Adrenal gland (tissue), 12 donors: ENCODE results near the gene AP1B1. TPM values are rescaled to one million over a fixed set of nuclear protein-coding genes. Genes with fewer than 3 reads are reported as not detected.

ENCODE experiments used
- DNase-seq, 7 donors: peaks; one replicate each; pipeline ENCODE4 v3.0.0-alpha.2; 2019 to 2020
- H3K27ac ChIP-seq, 5 donors: fragments of 200-600 bp; sonication (generic) in 4 of 5; 1 replicate in 3 of 5; 2 replicates in 2 of 5; pipeline versions ENCODE4 v1.5.1 to v1.8.0; 2016 to 2020; ENCODE audit warnings: mild to moderate bottlenecking in 1 of 5
- H3K27me3 ChIP-seq: fragments of 200-600 bp; 2 replicates; pipeline ENCODE4 v1.8.0; 2021
- H3K36me3 ChIP-seq, 2 donors: fragments of 200-600 bp; replicated peaks in 1 of 2; 1 replicate in 1 of 2; 2 replicates in 1 of 2; pipeline versions ENCODE4 v1.5.1 to v1.8.0; 2018 to 2022
- H3K4me1 ChIP-seq, 2 donors: fragments of 200-600 bp; replicated peaks in 1 of 2; 1 replicate in 1 of 2; 2 replicates in 1 of 2; pipeline versions ENCODE4 v1.5.1 to v1.8.0; 2018 to 2021
- H3K4me3 ChIP-seq, 4 donors: fragments of 200-600 bp; sonication (generic) in 3 of 4; one replicate each; pipeline ENCODE4 v1.5.1; 2016 to 2018
- H3K9me3 ChIP-seq, 3 donors: fragments of 200-600 bp; sonication (generic) in 1 of 3; replicated peaks in 1 of 3; 1 replicate in 2 of 3; 2 replicates in 1 of 3; pipeline versions ENCODE4 v1.5.1 to v1.8.0; 2016 to 2021
- CTCF ChIP-seq, 6 experiments: fragments of 450-650 bp in 4 of 6; fragments of 200-600 bp in 2 of 6; sonication (generic) in 1 of 6; IDR thresholded peaks; 1 replicate in 5 of 6; 2 replicates in 1 of 6; pipeline versions ENCODE4 v1.5.1 to v1.8.0; 2016 to 2021; ENCODE audit warnings: antibody characterized with exemption in 6 of 6, mild to moderate bottlenecking in 2 of 6, moderate library complexity in 1 of 6
- POLR2A ChIP-seq, 2 donors: fragments of 450-650 bp; IDR thresholded peaks; one replicate each; pipeline ENCODE4 v1.6.1; 2017; ENCODE audit warnings: antibody characterized with exemption in 2 of 2, mild to moderate bottlenecking in 2 of 2, moderate library complexity in 1 of 2
- WGBS, 4 donors: extraction: QIAGEN DNeasy Blood & Tissue Kit in 2 of 4; methylation state at CpG; one replicate each; pipeline versions ENCODE4 v1.1.5 to v1.1.7; 2013 to 2017; 5-methylcytosine and 5-hydroxymethylcytosine counted together
- intact Hi-C, 2 donors: fragments of 100-400 bp; cut with DNase I; formaldehyde crosslinking; loops; one replicate each; pipeline versions ENCODE4 v1.14.1 to v1.15.0; 2022 to 2023
- polyA plus RNA-seq, 3 donors: library from polyadenylated mRNA; stranded (reverse); fragments of 200-250 nt in 2 of 3; fragments of 350-450 nt in 1 of 3; fragmentation: Illumina TruSeq in 1 of 3; extraction: RNeasy Lipid Tissue Mini Kit (QIAGEN cat#74804) in 1 of 3; gene quantifications; one replicate each; pipeline ENCODE4 v1.2.3, GENCODE V29; 2013 to 2014
- total RNA-seq, 9 donors: library from RNA; depleted of rRNA in 4 of 9; stranded (reverse); fragments of >200 nt in 4 of 9; fragments of 120-200 nt in 1 of 9; fragmentation: NEBNext Ultra II Directional in 1 of 9; extraction: Animal tissue kit (Norgen Biotek cat#: 25700) in 1 of 9; gene quantifications; one replicate each; pipeline versions ENCODE4 v1.1.0 to v1.2.4, GENCODE V29; 2013 to 2023
- donor health status: healthy with polysubstance abuse.
- donor health status: Bipolar disorder and iron deficiency.
- donor health status: DM: yes; HTN: yes; CAD: no.
- donor health status: DM: no; HTN: no; CAD: no.
- donor health status: DM: no; HTN: no; CAD: no.
- donor health status: DM: yes; HTN: yes; CAD: no.

Gene AP1B1
- total and polyA plus RNA-seq, 12 donors, result 47.6 to 190 (median 109) TPM

DNA sequence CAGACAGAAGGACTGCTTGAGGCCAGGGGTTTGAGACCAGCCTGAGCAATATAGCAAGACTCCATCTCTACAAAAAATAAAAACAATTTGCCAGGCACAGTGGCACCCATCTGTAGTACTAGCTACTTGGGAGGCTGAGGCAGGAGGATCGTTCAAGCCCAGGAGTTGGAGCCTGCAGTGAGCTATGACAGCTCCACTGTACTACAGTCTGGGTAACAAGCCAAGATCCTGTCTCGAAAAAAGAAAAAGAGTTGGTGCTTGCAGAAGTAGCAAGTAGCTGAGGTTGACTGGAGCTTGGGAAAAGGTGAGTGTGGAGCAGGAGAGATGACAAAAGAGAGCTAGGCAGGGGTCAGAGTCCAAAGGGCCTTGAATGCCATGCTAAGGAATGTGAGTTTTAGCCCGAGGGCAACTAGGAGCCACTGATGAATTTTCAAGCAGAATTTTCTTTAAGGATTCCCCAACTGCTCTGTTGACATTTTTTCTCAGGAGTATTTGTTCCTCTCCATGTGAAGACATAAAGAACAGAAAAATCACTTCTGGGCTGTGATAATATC lies 3.1 kb downstream of the AP1B1 start:
- DNase-seq, result peak in 1 of 7 donors; percentile 5
- no peak overlapping the region for H3K4me3 ChIP-seq
- no peaks in the 10 kb centered on the region for H3K36me3 ChIP-seq
- H3K4me1 ChIP-seq, result peaks cover 6 to 52% of the 10 kb centered on the region in 2 donors
- no peaks in the 10 kb centered on the region for H3K9me3 ChIP-seq
- TF ChIP-seq CTCF (IDR thresholded peaks at IDR 0.05) (no peak), POLR2A (IDR thresholded peaks at IDR 0.05) (no peak)
- no peaks in the 10 kb centered on the region for H3K27me3 ChIP-seq
- intact Hi-C loops, result no loop called here
- peak overlapping the region in 2 of 5 donors; percentile 42 to 54 for H3K27ac ChIP-seq
- 54 to 76% (median 68%) methylated on average over 3 of the region's 3 CpGs for WGBS, 4 donors

GRCh38 chr22:29383740-29384139 lies 4.6 kb downstream of the AP1B1 start:
- Histone ChIP-seq H3K4me3 (no peak overlapping the region), H3K4me1 (peaks cover 6 to 55% of the 10 kb centered on the region in 2 donors), H3K36me3 (no peaks in the 10 kb centered on the region), H3K9me3 (no peaks in the 10 kb centered on the region), H3K27me3 (no peaks in the 10 kb centered on the region), H3K27ac (peak overlapping the region in 2 of 5 donors; percentile 3 to 35)
- WGBS, 4 donors, result 95 to 100% (median 100%) methylated on average over 1 of the region's 1 CpG
- TF ChIP-seq CTCF (IDR thresholded peaks at IDR 0.05), result no peak
- no peak for TF ChIP-seq POLR2A (IDR thresholded peaks at IDR 0.05)
- intact Hi-C loops, result no loop called here
- peak in 3 of 7 donors; percentile 2 to 43 (median 11) for DNase-seq

GRCh38 chr22:29382580-29383302 lies 5.6 kb downstream of the AP1B1 start:
- H3K4me1 ChIP-seq, result peaks cover 6 to 53% of the 10 kb centered on the region in 2 donors
- TF ChIP-seq POLR2A (IDR thresholded peaks at IDR 0.05), result no peak
- TF ChIP-seq CTCF (IDR thresholded peaks at IDR 0.05), result no peak
- H3K36me3 ChIP-seq, result peaks cover 0 to under 1% of the 10 kb centered on the region in 2 donors
- WGBS, 4 donors, result 66 to 77% (median 75%) methylated on average over 6 of the region's 6 CpGs
- DNase-seq, result peak in 4 of 7 donors; percentile 10 to 46 (median 18)
- H3K4me3 ChIP-seq, result no peak overlapping the region
- intact Hi-C loops, result no loop called here
- H3K27me3 ChIP-seq, result no peaks in the 10 kb centered on the region
- peak overlapping the region in 2 of 5 donors; percentile 32 to 52 for H3K27ac ChIP-seq
- H3K9me3 ChIP-seq, result no peaks in the 10 kb centered on the region

- Histone ChIP-seq H3K36me3 (peaks cover 0 to 12% of the 10 kb centered on the region in 2 donors), H3K27ac (peak overlapping the region in 1 of 5 donors; percentile 27), H3K4me3 (no peak overlapping the region), H3K9me3 (no peaks in the 10 kb centered on the region), H3K27me3 (no peaks in the 10 kb centered on the region), H3K4me1 (peaks cover 12 to 48% of the 10 kb centered on the region in 2 donors)
- peak in 2 of 7 donors; percentile 1 to 16 for DNase-seq
- WGBS, 4 donors, result 87 to 96% (median 90%) methylated on average over 6 of the region's 6 CpGs
- intact Hi-C loops, result no loop called here
- TF ChIP-seq CTCF (IDR thresholded peaks at IDR 0.05), result no peak
- no peak for TF ChIP-seq POLR2A (IDR thresholded peaks at IDR 0.05)
Measured at GRCh38 chr22:29380856-29381255, 7.5 kb downstream of the AP1B1 start.
